ENCODE data around the gene CDH26.

- TF ChIP-seq CTCF (IDR thresholded peaks at IDR 0.05) (no peak), POLR2A (IDR thresholded peaks at IDR 0.05) (no peak)
Observed at GRCh38 chr20:60053818-60054190, 95.6 kb downstream of the CDH26 start.

Data from body of pancreas (tissue), 4 donors.